Measurements from ENCODE around the gene BRPF3.

DNA sequence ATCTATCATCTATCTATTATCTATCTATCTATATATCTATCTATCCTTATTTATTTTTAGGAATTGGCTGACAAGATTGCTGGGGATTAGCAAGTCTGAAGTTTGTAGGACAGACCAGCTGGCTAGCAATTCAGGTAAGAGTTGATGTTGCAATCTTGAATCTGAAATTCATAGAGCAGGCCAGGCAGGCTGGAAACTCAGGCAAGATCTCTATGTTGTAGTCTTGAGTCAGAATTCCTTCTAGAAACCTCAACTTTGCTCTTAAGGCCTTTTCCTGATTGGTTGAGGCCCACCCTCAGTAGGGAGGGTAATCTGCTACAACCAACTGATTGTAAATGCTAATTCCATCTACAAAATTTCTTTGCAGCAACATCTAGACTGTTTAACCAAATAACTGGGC lies 47.1 kb upstream of the BRPF3 start:
- TF ChIP-seq POLR2AphosphoS5 (IDR thresholded peaks at IDR 0.05; ENCODE audit: insufficient read depth, low read depth, low read length), result no peak
- TF ChIP-seq, protein P1, sequence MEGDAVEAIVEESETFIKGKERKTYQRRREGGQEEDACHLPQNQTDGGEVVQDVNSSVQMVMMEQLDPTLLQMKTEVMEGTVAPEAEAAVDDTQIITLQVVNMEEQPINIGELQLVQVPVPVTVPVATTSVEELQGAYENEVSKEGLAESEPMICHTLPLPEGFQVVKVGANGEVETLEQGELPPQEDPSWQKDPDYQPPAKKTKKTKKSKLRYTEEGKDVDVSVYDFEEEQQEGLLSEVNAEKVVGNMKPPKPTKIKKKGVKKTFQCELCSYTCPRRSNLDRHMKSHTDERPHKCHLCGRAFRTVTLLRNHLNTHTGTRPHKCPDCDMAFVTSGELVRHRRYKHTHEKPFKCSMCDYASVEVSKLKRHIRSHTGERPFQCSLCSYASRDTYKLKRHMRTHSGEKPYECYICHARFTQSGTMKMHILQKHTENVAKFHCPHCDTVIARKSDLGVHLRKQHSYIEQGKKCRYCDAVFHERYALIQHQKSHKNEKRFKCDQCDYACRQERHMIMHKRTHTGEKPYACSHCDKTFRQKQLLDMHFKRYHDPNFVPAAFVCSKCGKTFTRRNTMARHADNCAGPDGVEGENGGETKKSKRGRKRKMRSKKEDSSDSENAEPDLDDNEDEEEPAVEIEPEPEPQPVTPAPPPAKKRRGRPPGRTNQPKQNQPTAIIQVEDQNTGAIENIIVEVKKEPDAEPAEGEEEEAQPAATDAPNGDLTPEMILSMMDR (IDR thresholded peaks at IDR 0.05; ENCODE audit: extremely low read depth in 1 of 2, insufficient read depth in 1 of 2, low read depth in 1 of 2, low read length in 2 of 2), result no peak

Measured in endothelial cell of umbilical vein (primary cell).